NCI-H187 (cell line): ENCODE data around the gene TMEM125.

Source experiments
- DNase-seq, 2 experiments: peaks; one replicate each; lab custom pipeline; 2025; lab: John Stamatoyannopoulos, UW

TMEM125 gene

GRCh38 chr1:43312212-43312623 is 42.4 kb downstream of the TMEM125 start:
- no peak for DNase-seq

GRCh38 chr1:43312663-43313515 is 43.1 kb downstream of the TMEM125 start:
- DNase-seq: no peak

- no peak for DNase-seq
Measured at GRCh38 chr1:43313771-43314170, 44.0 kb downstream of the TMEM125 start.

DNA sequence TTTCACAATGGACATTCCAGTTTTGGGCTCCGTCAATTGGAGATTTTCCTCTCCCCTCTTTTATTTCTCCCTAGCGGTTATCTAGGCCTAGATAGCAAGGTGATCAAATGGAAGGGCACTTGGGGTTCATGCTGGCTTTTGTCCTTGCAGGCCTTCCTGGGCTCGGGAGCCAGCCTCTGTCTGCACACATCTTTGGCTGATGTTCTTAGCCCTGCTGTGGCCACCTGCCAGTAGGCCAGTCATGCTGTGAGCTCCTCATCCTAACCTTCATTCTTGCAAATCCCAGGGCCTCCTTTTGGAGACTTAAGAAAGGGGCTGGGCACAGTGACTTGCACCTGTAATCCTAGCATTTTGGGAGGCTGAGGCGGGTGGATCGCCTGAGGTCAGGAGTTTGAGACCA is 44.5 kb downstream of the TMEM125 start:
- DNase-seq: no peak

GRCh38 chr1:43315481-43315880 is 45.7 kb downstream of the TMEM125 start:
- no peak for DNase-seq

- no peak for DNase-seq
Measured at GRCh38 chr1:43315963-43316737, 46.4 kb downstream of the TMEM125 start.

DNA sequence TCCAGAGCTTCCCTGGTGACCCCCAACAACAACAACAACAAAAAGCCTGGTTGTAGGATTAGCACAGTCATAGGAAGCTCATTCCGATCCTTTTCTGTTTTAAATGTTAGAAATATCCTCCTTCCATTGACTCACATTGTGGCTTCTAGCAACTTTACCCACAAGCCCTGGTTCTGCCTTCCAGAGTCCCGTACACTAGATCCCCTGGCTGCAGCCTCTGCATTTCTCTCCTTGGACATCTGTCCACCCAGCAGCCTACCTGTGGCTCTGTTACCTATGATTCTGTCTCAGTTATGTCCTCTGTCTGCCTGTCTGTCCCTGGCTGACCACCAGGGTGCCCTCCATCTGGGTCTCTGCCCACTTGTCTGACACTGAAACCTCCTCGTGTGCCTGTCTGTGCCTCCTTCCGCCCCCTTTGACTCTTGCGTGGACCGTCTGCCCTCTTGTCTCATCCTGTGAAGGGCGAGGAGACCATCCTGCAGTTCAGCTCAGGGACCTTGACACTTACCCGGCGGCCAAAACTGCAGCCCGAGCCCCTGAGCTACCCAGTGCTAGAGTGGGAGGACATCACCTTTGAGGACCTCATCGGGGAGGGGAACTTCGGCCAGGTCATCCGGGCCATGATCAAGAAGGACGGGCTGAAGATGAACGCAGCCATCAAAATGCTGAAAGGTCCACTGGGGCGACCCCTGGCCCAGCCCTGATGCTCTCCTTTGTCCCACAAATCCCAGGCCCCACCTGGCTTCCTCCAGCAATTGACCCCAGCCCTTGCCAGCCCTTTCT is 47.1 kb downstream of the TMEM125 start:
- DNase-seq: no peak

- DNase-seq: no peak
Measured at GRCh38 chr1:43317817-43318471, 48.2 kb downstream of the TMEM125 start.

GRCh38 chr1:43318831-43319230 is 49.0 kb downstream of the TMEM125 start:
- no peak for DNase-seq

GRCh38 chr1:43319288-43319687 is 49.5 kb downstream of the TMEM125 start:
- DNase-seq: no peak

GRCh38 chr1:43319766-43320165 is 50.0 kb downstream of the TMEM125 start:
- no peak for DNase-seq

DNA sequence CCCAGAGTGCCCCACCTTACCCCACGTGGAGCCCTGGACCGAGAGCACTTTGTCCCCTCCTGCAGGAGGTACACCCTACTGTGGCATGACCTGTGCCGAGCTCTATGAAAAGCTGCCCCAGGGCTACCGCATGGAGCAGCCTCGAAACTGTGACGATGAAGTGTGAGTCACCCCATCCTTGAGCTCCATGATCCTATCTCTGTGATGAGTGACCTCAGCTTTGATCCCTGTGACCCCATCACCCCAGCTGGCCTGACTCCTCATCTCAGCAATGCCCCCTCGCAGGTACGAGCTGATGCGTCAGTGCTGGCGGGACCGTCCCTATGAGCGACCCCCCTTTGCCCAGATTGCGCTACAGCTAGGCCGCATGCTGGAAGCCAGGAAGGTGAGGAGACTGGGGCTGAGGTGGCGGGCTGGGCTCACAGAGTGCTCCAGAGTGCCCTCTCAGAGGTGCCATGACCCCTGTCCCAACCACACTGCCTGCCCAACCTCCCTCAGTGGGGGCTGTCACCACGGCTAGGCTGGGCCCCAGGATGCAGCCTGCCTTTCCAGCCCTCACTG is 51.6 kb downstream of the TMEM125 start:
- no peak for DNase-seq

DNA sequence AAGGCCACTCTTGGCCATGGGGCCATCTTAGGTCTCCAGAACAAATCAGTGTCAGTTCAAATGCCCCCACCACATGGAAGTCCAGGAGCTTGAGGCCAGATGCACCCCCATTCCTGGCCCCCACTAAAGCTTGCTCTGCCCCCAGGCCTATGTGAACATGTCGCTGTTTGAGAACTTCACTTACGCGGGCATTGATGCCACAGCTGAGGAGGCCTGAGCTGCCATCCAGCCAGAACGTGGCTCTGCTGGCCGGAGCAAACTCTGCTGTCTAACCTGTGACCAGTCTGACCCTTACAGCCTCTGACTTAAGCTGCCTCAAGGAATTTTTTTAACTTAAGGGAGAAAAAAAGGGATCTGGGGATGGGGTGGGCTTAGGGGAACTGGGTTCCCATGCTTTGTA is 52.7 kb downstream of the TMEM125 start:
- DNase-seq: no peak
